ENCODE data around the gene LPCAT3. TPM values are rescaled to one million over a fixed set of nuclear protein-coding genes. Genes with fewer than 3 reads are reported as not detected.

LPCAT3 gene
- total and polyA plus RNA-seq, 2 of the 13 experiments (the other 11 are each of a cell fraction or from before 2014, with no cell fraction given) = 44.5 to 64.3 TPM

DNA sequence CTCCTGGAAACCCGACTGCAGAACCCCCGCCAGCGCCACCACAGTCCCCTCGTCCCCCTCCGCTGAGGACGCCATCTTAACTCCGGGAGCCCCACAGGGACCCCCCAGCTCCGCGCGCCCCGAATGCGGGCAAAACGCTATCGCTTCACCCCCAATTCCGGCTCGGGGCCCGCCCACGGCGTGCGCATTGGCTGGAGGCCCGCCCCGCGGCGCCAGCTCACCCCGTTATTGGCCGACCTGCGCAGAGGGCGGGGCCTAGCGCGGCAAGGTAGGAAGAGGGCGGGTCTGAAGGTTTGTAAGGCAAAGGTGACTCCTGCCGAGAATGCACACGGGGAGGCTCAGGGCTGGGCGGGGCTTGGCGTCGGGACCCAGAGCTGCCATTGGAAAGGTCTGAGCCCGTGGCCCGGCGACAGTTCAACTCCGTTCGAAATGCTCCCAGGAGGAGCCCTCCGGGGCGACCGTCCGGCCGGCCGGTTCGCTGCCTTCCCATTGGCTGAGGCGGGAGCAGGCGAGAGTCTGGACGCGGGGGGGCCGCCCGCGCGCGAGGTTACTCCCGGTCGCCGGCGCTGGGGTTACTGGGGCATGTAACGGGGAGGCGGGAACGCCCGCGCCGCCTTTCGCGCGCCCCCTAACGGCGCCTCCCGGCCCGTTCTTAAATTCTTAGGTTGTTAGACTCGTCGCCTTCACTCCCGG is at the start of gene LPCAT3 (continued):
- TF ChIP-seq, protein P1, sequence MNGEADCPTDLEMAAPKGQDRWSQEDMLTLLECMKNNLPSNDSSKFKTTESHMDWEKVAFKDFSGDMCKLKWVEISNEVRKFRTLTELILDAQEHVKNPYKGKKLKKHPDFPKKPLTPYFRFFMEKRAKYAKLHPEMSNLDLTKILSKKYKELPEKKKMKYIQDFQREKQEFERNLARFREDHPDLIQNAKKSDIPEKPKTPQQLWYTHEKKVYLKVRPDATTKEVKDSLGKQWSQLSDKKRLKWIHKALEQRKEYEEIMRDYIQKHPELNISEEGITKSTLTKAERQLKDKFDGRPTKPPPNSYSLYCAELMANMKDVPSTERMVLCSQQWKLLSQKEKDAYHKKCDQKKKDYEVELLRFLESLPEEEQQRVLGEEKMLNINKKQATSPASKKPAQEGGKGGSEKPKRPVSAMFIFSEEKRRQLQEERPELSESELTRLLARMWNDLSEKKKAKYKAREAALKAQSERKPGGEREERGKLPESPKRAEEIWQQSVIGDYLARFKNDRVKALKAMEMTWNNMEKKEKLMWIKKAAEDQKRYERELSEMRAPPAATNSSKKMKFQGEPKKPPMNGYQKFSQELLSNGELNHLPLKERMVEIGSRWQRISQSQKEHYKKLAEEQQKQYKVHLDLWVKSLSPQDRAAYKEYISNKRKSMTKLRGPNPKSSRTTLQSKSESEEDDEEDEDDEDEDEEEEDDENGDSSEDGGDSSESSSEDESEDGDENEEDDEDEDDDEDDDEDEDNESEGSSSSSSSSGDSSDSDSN (CRISPR knock-in tag; IDR thresholded peaks at IDR 0.05) = peak; percentile 33; the same call in 1 of the 2 replicates
- TF ChIP-seq TAF1 (CRISPR knock-in tag; IDR thresholded peaks at IDR 0.05) = peak; percentile 54; the same call in 1 of the 2 replicates
- peak; percentile 72 for TF ChIP-seq ELF1 (CRISPR knock-in tag; IDR thresholded peaks at IDR 0.05)
- TF ChIP-seq TBX2 (CRISPR knock-in tag; IDR thresholded peaks at IDR 0.05; ENCODE audit: borderline replicate concordance) = peak; percentile 79
- TF ChIP-seq EP300 (IDR thresholded peaks at IDR 0.05; ENCODE audit: low read depth in 2 of 2, low read length in 2 of 2) = peak in 1 of 2 experiments; percentile 34; a peak in 1 of 4 replicates
- no peak for TF ChIP-seq EP300 (CRISPR knock-in tag; IDR thresholded peaks at IDR 0.05; ENCODE audit: borderline replicate concordance)
- no peak for TF ChIP-seq GLI4 (CRISPR knock-in tag; IDR thresholded peaks at IDR 0.05; ENCODE audit: borderline replicate concordance)
- TF ChIP-seq STAG1 (CRISPR knock-in tag; IDR thresholded peaks at IDR 0.05) = peak; percentile 67
- TF ChIP-seq RBFOX2 (IDR thresholded peaks at IDR 0.05; ENCODE audit: low read depth, low read length) = peak; percentile 86
- peak; percentile 62; the same call in 1 of the 2 replicates for TF ChIP-seq FIP1L1 (IDR thresholded peaks at IDR 0.05; ENCODE audit: borderline replicate concordance, insufficient read depth, low read depth, low read length)
- peak; percentile 24; the same call in 1 of the 2 replicates for TF ChIP-seq ZNF788 (CRISPR knock-in tag; IDR thresholded peaks at IDR 0.05; ENCODE audit: borderline replicate concordance)
- TF ChIP-seq ZNF557 (CRISPR knock-in tag; IDR thresholded peaks at IDR 0.05) = 0 out of 2 replicates have a peak, but pooled peaks have one; percentile 40
- TF ChIP-seq ESRRA (CRISPR knock-in tag; IDR thresholded peaks at IDR 0.05; ENCODE audit: low read depth) = 0 out of 2 replicates have a peak, but pooled peaks have one; percentile 67
- TF ChIP-seq MED8 (CRISPR knock-in tag; IDR thresholded peaks at IDR 0.05; ENCODE audit: insufficient replicate concordance) = peak; percentile 35
- no peak for TF ChIP-seq FOXK2 (IDR thresholded peaks at IDR 0.05)
- peak; percentile 73 for TF ChIP-seq PHF8 (CRISPR knock-in tag; IDR thresholded peaks at IDR 0.05)
- no peak for TF ChIP-seq ZNF180 (CRISPR knock-in tag; IDR thresholded peaks at IDR 0.05; ENCODE audit: borderline replicate concordance, low read depth)
- TF ChIP-seq TSC22D2 (CRISPR knock-in tag; IDR thresholded peaks at IDR 0.05; ENCODE audit: borderline replicate concordance) = no peak
- TF ChIP-seq ZNF563 (CRISPR knock-in tag; IDR thresholded peaks at IDR 0.05) = peak; percentile 42; the same call in 1 of the 2 replicates
- peak; percentile 63 for TF ChIP-seq AGO1 (IDR thresholded peaks at IDR 0.05; ENCODE audit: low read depth, low read length, poor library complexity, severe bottlenecking)
- TF ChIP-seq, protein P2, sequence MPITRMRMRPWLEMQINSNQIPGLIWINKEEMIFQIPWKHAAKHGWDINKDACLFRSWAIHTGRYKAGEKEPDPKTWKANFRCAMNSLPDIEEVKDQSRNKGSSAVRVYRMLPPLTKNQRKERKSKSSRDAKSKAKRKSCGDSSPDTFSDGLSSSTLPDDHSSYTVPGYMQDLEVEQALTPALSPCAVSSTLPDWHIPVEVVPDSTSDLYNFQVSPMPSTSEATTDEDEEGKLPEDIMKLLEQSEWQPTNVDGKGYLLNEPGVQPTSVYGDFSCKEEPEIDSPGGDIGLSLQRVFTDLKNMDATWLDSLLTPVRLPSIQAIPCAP (CRISPR knock-in tag; IDR thresholded peaks at IDR 0.05; ENCODE audit: low read depth) = no peak; the same call in 1 of the 2 replicates
- 0 out of 2 replicates have a peak, but pooled peaks have one; percentile 81 for TF ChIP-seq ZNF230 (CRISPR knock-in tag; IDR thresholded peaks at IDR 0.05)
- TF ChIP-seq ZNF724P (CRISPR knock-in tag; IDR thresholded peaks at IDR 0.05; ENCODE audit: borderline replicate concordance) = no peak
- TF ChIP-seq KMT2B (CRISPR knock-in tag; IDR thresholded peaks at IDR 0.05) = peak; percentile 64; the same call in 1 of the 2 replicates
- peak; percentile 70; the same call in 1 of the 2 replicates for TF ChIP-seq YEATS4 (CRISPR knock-in tag; IDR thresholded peaks at IDR 0.05; ENCODE audit: borderline replicate concordance)
- TF ChIP-seq, protein P3, sequence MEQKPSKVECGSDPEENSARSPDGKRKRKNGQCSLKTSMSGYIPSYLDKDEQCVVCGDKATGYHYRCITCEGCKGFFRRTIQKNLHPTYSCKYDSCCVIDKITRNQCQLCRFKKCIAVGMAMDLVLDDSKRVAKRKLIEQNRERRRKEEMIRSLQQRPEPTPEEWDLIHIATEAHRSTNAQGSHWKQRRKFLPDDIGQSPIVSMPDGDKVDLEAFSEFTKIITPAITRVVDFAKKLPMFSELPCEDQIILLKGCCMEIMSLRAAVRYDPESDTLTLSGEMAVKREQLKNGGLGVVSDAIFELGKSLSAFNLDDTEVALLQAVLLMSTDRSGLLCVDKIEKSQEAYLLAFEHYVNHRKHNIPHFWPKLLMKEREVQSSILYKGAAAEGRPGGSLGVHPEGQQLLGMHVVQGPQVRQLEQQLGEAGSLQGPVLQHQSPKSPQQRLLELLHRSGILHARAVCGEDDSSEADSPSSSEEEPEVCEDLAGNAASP (CRISPR knock-in tag; IDR thresholded peaks at IDR 0.05; ENCODE audit: borderline replicate concordance) = peak; percentile 79; the same call in 1 of the 2 replicates

Measured in HepG2 (cell line).